Epithelial cell of esophagus (primary cell): Measurements from ENCODE around the gene IL17RB.

Experiments
- DNase-seq: peaks from one replicate; pipeline ENCODE4 v3.0.0; 2010; ENCODE audit warnings: low read depth
- H3K4me3 ChIP-seq: 2 replicates; pipeline ENCODE4 v1.5.1; 2011; ENCODE audit warnings: mild to moderate bottlenecking, low read length, control low read depth
- CTCF ChIP-seq: IDR thresholded peaks from 2 replicates; pipeline ENCODE4 v1.5.1; 2011; ENCODE audit warnings: low read depth, mild to moderate bottlenecking, low read length, control low read depth, inconsistent platforms; ENCODE audit not compliant: insufficient read depth; ENCODE audit errors: missing control alignments

IL17RB gene

GRCh38 chr3:53823026-53823955 lies 23.1 kb upstream of the IL17RB start:
- DNase-seq: no peak
- TF ChIP-seq CTCF: no peak
- H3K4me3 ChIP-seq: no peak overlapping the region

GRCh38 chr3:53823956-53824657 lies 22.3 kb upstream of the IL17RB start:
- no peak overlapping the region for H3K4me3 ChIP-seq
- TF ChIP-seq CTCF: no peak
- DNase-seq: no peak

- no peak for DNase-seq
- TF ChIP-seq CTCF: no peak
- H3K4me3 ChIP-seq: no peak overlapping the region
These were observed 21.6 kb upstream of the IL17RB start for GRCh38 chr3:53824795-53825194.

DNA sequence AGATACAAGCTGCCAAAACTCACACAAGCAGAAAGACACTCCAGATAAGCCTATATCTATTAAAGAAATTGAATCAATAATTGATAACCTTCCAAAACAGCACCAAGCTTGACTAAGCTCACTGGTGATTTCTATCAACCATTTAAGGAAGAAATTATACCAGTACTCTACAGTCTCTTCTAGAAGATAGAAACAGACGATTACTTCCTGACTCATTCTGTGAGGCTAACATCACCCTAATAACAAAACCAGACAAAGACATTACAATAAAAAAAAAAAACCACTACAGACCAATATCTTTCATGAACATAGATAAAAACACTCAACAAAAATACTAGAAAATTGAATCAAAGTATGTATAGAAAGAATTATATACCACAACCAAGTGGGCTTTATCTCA lies 20.3 kb upstream of the IL17RB start:
- DNase-seq: no peak
- no peak for TF ChIP-seq CTCF
- no peak overlapping the region for H3K4me3 ChIP-seq

DNA sequence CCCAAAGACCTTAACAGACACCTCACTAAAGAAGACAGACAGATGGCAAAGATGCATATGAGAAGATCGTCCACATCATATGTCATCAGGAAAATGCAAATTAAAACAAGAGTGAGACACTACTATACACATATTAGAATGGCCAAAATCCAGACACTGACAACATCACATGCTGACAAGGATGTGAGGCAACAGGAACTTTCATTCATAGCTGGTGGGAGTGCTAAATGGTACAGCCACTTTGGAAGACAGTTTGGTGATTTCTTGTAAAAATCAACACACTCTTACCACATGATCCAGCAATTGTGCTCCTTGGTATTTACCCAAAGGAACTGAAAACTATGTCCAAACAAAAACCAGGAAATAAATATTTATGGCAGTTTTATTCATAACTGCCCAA lies 17.8 kb upstream of the IL17RB start:
- H3K4me3 ChIP-seq: no peak overlapping the region
- DNase-seq: no peak
- no peak for TF ChIP-seq CTCF

DNA sequence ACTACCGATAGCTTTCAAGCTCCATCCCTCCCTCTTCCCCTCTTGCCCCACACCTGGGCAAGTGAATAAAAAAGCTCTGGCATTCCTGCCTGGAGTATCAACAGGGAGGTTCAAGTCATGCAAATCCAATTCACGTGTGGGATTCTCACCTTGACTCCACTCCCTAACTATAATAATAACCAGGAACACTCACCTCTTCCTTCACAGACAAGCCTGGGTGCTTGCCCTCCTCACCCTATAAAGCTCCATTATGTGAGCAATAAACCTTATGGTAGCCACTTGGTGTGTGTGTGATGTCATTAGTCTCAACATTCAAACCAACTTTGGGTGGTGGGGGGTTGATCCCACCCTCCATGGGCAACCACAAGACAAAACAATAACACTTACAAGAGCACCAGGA lies 16.8 kb upstream of the IL17RB start:
- H3K4me3 ChIP-seq: no peak overlapping the region
- TF ChIP-seq CTCF: no peak
- no peak for DNase-seq
